GM12873 (cell line): ENCODE measurements around the gene GLIPR2.

ENCODE experiments used
- TF ChIP-seq, protein P1 (sequence below): IDR thresholded peaks from 2 replicates; pipeline ENCODE4 v1.5.1; 2012; ENCODE audit warnings: low read depth, mild to moderate bottlenecking, moderate library complexity, low read length, control low read depth; ENCODE audit not compliant: insufficient read depth; ENCODE audit errors: missing control alignments

The GLIPR2 gene

DNA sequence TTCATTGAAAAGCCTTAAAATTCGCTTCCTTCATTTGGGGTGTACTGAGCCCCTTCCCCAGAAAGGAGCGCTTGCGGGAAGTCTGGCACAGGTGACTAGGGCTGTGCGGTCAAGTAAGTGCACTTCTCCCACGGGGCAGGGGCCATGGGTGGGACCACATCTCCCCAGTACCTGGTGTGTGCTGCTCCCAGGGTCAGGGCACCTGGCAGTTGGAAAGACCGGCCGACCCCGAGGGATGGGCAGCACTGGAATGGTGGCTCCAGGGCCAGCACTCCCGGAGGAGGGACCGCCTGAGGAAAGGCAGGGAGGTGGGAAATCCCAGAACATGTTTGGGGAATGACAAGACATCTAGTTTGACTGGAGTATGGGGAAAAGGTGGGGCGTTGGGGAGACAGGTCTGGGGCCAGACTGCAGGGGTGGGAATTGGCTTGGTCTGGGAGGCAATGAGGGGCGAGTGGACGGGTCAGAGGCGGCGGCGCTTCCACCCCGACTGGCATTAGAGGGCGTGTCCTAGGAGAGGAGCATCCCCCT lies 727 bp upstream of the GLIPR2 start:
- TF ChIP-seq, protein P1, sequence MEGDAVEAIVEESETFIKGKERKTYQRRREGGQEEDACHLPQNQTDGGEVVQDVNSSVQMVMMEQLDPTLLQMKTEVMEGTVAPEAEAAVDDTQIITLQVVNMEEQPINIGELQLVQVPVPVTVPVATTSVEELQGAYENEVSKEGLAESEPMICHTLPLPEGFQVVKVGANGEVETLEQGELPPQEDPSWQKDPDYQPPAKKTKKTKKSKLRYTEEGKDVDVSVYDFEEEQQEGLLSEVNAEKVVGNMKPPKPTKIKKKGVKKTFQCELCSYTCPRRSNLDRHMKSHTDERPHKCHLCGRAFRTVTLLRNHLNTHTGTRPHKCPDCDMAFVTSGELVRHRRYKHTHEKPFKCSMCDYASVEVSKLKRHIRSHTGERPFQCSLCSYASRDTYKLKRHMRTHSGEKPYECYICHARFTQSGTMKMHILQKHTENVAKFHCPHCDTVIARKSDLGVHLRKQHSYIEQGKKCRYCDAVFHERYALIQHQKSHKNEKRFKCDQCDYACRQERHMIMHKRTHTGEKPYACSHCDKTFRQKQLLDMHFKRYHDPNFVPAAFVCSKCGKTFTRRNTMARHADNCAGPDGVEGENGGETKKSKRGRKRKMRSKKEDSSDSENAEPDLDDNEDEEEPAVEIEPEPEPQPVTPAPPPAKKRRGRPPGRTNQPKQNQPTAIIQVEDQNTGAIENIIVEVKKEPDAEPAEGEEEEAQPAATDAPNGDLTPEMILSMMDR, result no peak

DNA sequence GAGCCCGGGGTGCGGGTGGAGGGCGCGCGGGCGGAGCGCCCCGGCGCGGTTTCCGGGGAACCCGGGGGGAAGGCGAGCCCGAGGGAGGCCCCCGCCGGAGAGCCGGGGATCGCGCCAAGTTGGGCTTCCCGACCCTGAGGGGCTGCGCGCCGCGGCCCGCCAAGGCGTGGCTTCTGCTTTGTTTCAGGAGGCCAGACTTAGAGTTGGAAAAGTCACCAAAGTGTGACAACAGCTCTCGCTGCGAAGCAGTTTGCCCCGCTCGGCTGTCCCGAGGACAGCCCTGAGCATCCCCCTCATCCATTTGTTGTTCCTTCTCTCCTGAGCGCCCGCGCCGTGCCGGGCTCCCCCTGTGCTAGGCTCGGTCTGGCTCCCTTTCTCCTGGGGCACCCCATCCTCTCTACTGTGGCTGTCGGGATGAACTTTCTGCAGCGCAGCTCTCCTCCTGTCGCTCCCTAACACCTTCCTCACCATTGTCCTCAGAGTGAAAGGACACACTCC lies 410 bp downstream of the GLIPR2 start:
- TF ChIP-seq, protein P1, result no peak

GRCh38 chr9:36137392-36138004 lies 965 bp downstream of the GLIPR2 start:
- TF ChIP-seq, protein P1, result no peak

DNA sequence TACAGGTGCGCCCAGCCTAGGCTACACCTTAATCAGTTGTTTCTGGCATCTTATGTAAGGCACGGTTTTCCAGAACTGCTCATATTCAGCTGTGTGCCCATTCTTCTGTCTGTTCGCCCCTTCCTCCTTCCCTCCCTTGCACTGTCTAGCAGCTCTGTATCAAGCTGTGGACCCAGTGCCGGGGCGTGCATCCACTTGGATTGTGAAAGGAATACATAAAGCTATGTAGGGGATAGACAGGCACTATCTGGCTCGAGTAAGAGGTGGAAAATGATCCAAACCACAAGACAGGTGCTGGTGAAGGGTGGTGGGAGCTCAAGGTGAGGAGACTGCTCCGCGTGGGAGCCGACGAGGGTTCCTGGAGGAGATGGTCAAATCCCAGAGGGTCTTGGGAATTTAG lies 2.0 kb downstream of the GLIPR2 start:
- TF ChIP-seq, protein P1, result no peak

GRCh38 chr9:36138901-36139300 lies 2.4 kb downstream of the GLIPR2 start:
- TF ChIP-seq, protein P1, result no peak

DNA sequence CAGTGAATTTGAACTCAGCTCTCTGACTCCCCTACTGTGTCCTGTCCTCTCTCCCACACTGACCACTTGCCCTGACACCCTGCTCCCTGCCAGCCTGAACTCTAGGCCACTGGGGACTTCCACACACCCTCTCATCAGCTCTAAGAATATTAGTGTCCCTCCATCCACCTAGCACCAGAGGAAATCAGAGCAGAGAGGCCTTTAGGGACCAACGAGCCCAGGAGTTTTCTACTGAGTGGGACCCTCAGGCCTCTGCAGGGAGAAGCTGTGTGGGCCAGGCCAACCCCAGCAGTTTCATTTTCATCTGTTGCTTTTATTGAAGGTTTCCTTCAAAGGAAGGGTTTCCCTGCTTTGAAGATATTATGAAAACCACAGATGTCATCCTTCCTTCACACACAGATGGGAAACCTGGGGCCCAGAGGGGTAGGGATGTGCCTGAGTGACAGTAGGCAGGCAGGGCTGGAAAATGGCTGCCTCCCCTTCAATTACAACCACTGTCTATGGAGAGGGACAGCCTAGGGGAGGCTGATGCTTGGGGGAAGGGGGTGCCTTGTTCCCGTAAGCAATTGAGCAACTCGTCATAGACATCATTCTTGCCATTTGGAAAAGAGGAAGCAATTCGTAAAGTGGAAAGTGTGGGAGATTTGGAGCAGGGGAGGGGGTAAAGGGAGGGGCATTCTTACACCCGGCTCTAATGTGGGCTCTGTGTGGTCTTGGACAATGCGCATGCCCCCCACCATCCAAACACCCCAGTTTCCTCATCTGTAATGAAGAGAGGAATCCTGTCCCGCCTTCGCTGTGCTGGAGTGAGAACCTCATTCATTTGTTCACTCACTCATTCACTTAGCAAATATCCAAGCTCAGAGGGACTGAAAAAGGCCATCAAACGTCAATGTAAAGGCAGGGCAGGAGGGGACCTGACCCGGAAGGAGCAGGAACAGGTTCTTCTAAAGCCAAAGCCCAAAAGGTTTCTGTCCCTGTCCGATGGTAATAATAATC lies 3.9 kb downstream of the GLIPR2 start:
- TF ChIP-seq, protein P1, result no peak

- TF ChIP-seq, protein P1, result no peak
These were observed 4.8 kb downstream of the GLIPR2 start for GRCh38 chr9:36141288-36141687.
